ENCODE data around the gene STON1.

DNA sequence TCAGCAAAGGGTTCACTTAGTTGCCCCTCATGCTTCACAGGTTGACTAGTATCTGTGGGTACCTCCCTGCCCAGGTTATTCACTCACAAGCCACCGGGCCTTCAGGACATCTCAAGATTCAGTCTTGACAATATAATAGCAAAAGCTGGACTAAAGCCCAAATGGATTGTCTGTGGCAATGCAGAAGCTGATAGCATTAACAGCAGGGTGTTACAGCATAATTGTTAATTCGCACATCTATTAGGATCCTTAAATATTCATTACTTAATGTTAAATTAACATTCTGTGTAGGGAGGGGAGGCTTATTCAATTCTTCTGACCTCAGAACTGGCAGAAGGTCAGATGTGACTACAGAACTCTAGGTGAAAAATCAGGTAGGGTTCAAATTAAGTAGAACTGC lies 67.5 kb downstream of the STON1 start:
- TF ChIP-seq, protein P1, sequence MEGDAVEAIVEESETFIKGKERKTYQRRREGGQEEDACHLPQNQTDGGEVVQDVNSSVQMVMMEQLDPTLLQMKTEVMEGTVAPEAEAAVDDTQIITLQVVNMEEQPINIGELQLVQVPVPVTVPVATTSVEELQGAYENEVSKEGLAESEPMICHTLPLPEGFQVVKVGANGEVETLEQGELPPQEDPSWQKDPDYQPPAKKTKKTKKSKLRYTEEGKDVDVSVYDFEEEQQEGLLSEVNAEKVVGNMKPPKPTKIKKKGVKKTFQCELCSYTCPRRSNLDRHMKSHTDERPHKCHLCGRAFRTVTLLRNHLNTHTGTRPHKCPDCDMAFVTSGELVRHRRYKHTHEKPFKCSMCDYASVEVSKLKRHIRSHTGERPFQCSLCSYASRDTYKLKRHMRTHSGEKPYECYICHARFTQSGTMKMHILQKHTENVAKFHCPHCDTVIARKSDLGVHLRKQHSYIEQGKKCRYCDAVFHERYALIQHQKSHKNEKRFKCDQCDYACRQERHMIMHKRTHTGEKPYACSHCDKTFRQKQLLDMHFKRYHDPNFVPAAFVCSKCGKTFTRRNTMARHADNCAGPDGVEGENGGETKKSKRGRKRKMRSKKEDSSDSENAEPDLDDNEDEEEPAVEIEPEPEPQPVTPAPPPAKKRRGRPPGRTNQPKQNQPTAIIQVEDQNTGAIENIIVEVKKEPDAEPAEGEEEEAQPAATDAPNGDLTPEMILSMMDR (IDR thresholded peaks at IDR 0.05), result no peak
- TF ChIP-seq EP300 (IDR thresholded peaks at IDR 0.05) (no peak), POLR2A (IDR thresholded peaks at IDR 0.05) (no peak)
